GM12878 (cell line): Measurements from ENCODE around the gene AUNIP. TPM values are rescaled to one million over a fixed set of nuclear protein-coding genes. Genes with fewer than 3 reads are reported as not detected.

ENCODE experiments used
- CHD1 ChIP-seq: IDR thresholded peaks from 2 replicates; pipeline ENCODE4 v1.6.1; 2012; ENCODE audit warnings: low read depth, low read length, improper control_type of control experiment
- CHD4 ChIP-seq: fragments of 200-600 bp; sonication (generic); IDR thresholded peaks from 2 replicates; pipeline ENCODE4 v1.6.1; 2016; ENCODE audit warnings: mild to moderate bottlenecking
- CREB1 ChIP-seq: IDR thresholded peaks from 2 replicates; pipeline ENCODE4 v1.6.1; 2012; ENCODE audit warnings: low read depth, mild to moderate bottlenecking, inconsistent platforms
- E2F8 ChIP-seq: fragments of 450-650 bp; IDR thresholded peaks from 2 replicates; pipeline ENCODE4 v1.6.1; 2018; ENCODE audit warnings: mild to moderate bottlenecking, low read depth, moderate library complexity; ENCODE audit not compliant: partially characterized antibody
- EED ChIP-seq: sonication (generic); IDR thresholded peaks from 2 replicates; pipeline ENCODE4 v1.6.1; 2016; ENCODE audit warnings: antibody characterized with exemption, low read depth
- HDAC2 ChIP-seq: fragments of 200-600 bp; sonication (generic); IDR thresholded peaks from 2 replicates; pipeline ENCODE4 v1.6.1; 2017
- IKZF2 ChIP-seq, 2 experiments: fragments of 450-650 bp; IDR thresholded peaks; 2 replicates each; pipeline ENCODE4 v1.6.1; 2017; ENCODE audit warnings: mild to moderate bottlenecking in 2 of 2, moderate library complexity in 2 of 2
- KLF5 ChIP-seq: fragments of 450-650 bp; IDR thresholded peaks from 2 replicates; pipeline ENCODE4 v1.6.1; 2014; ENCODE audit warnings: mild to moderate bottlenecking; ENCODE audit not compliant: partially characterized antibody
- MEF2A ChIP-seq: IDR thresholded peaks from 2 replicates; pipeline ENCODE4 v1.6.1; 2011; ENCODE audit warnings: low read depth, mild to moderate bottlenecking, low read length, moderate library complexity; ENCODE audit not compliant: insufficient read depth
- MTA2 ChIP-seq: fragments of 450-650 bp; IDR thresholded peaks from 2 replicates; pipeline ENCODE4 v1.6.1; 2016; ENCODE audit warnings: low read depth, mild to moderate bottlenecking, moderate library complexity
- NFXL1 ChIP-seq: fragments of 450-650 bp; IDR thresholded peaks from 2 replicates; pipeline ENCODE4 v1.6.1; 2017; ENCODE audit warnings: antibody characterized with exemption, mild to moderate bottlenecking, borderline replicate concordance
- PBX3 ChIP-seq: IDR thresholded peaks from 2 replicates; pipeline ENCODE4 v1.6.1; 2011; ENCODE audit warnings: mild to moderate bottlenecking, low read depth, low read length, moderate library complexity; ENCODE audit not compliant: insufficient replicate concordance
- PML ChIP-seq: IDR thresholded peaks from 2 replicates; pipeline ENCODE4 v1.6.1; 2012; ENCODE audit warnings: low read length, inconsistent platforms
- RAD21 ChIP-seq: IDR thresholded peaks from 2 replicates; pipeline ENCODE4 v1.6.1; 2011; ENCODE audit warnings: mild to moderate bottlenecking, low read depth, low read length, moderate library complexity; ENCODE audit not compliant: insufficient read depth
- RFX5 ChIP-seq: IDR thresholded peaks from 2 replicates; pipeline ENCODE4 v1.6.1; 2011; ENCODE audit warnings: low read depth, low read length, improper control_type of control experiment
- SIN3A ChIP-seq: IDR thresholded peaks from 2 replicates; pipeline ENCODE4 v1.6.1; 2012; ENCODE audit warnings: low read depth, low read length, improper control_type of control experiment
- SMAD5 ChIP-seq: IDR thresholded peaks from 2 replicates; pipeline ENCODE4 v1.6.1; 2016; ENCODE audit warnings: antibody characterized with exemption, low read depth
- SMARCA5 ChIP-seq: fragments of 450-650 bp; IDR thresholded peaks from 2 replicates; pipeline ENCODE4 v1.6.1; 2017; ENCODE audit warnings: mild to moderate bottlenecking
- SMC3 ChIP-seq: IDR thresholded peaks from 2 replicates; pipeline ENCODE4 v1.6.1; 2011; ENCODE audit warnings: low read length, improper control_type of control experiment, borderline replicate concordance
- SPI1 ChIP-seq: IDR thresholded peaks from 2 replicates; pipeline ENCODE4 v1.6.1; 2011; ENCODE audit warnings: low read depth, mild to moderate bottlenecking, low read length, moderate library complexity, borderline replicate concordance; ENCODE audit not compliant: insufficient read depth
- STAT1 ChIP-seq: fragments of 450-650 bp; conservative IDR thresholded peaks from 2 replicates; pipeline ENCODE4 v1.6.1; 2014; ENCODE audit warnings: antibody characterized with exemption, mild to moderate bottlenecking
- STAT3 ChIP-seq: IDR thresholded peaks from 2 replicates; pipeline ENCODE4 v1.6.1; 2011; ENCODE audit warnings: low read depth, low read length, improper control_type of control experiment
- TCF12 ChIP-seq: IDR thresholded peaks from 2 replicates; pipeline ENCODE4 v1.6.1; 2011; ENCODE audit warnings: low read depth, mild to moderate bottlenecking, low read length
- YY1 ChIP-seq: IDR thresholded peaks from 2 replicates; pipeline ENCODE4 v1.6.1; 2011; ENCODE audit warnings: low read depth, mild to moderate bottlenecking, low read length
- ZBED1 ChIP-seq: IDR thresholded peaks from 2 replicates; pipeline ENCODE4 v1.6.1; 2016; ENCODE audit warnings: borderline replicate concordance
- ZBTB33 ChIP-seq: fragments of 450-650 bp; IDR thresholded peaks from 2 replicates; pipeline ENCODE4 v1.6.1; 2017; ENCODE audit warnings: mild to moderate bottlenecking
- polyA plus RNA-seq, 11 experiments: library from polyadenylated mRNA; depleted of rRNA in 4 of 11; unstranded in 6 of 11; stranded (reverse) in 5 of 11; fragments of >200 nt; fragmentation: Nextera tagmentation in 4 of 11; fragmentation: Illumina TruSeq in 1 of 11; extraction: Ambion mirVana in 4 of 11; extraction: Trizol in 1 of 11; gene quantifications; 1 replicate in 1 of 11; 2 replicates in 10 of 11; pipeline versions ENCODE4 v1.2.1 to v1.2.3, GENCODE V29; 2011 to 2016; ENCODE audit warnings: inconsistent platforms in 2 of 11, missing spikeins in 2 of 11, low read depth in 1 of 11
- total RNA-seq, 4 experiments: library from RNA; depleted of rRNA in 3 of 4; stranded (reverse); fragments of >200 nt in 3 of 4; fragmentation: Illumina TruSeq in 1 of 4; extraction: Trizol in 1 of 4; gene quantifications; 2 replicates each; pipeline versions ENCODE4 v1.2.1 to v1.2.3, GENCODE V29; 2013 to 2021

Gene AUNIP
- total and polyA plus RNA-seq, 10 of the 15 experiments (the other 5 are each of a cell fraction or from before 2014, with no cell fraction given) = 3.9 to 20.0 (median 12.7) TPM

GRCh38 chr1:25875154-25875855 is 16.0 kb upstream of the AUNIP start, which contains the start of gene PAQR7 (continued):
- TF ChIP-seq SIN3A (no peak), RFX5 (no peak), TCF12 (no peak), SMC3 (no peak), EED (peak; percentile 50; the same call in 1 of the 2 replicates), CHD1 (no peak), SMAD5 (no peak), STAT3 (no peak), ZBED1 (no peak), MEF2A (no peak), MTA2 (0 out of 2 replicates have a peak, but pooled peaks have one; percentile 20), CHD4 (no peak), SPI1 (no peak), PBX3 (no peak), SMARCA5 (0 out of 2 replicates have a peak, but pooled peaks have one; percentile 17), STAT1 (no peak), KLF5 (no peak), RAD21 (no peak), PML (no peak), YY1 (no peak), ZBTB33 (no peak), IKZF2 (IDR thresholded peaks at IDR 0.05) (peak; percentile 5 to 62; a peak in 3 of 4 replicates), CREB1 (peak; percentile 81), NFXL1 (peak; percentile 98), HDAC2 (no peak), E2F8 (no peak)
